ENCODE results near the gene ACOT11. TPM values are rescaled to one million over a fixed set of nuclear protein-coding genes. Genes with fewer than 3 reads are reported as not detected.
A peak's percentile ranks its signal among the peaks of the same experiment; 100 is the strongest.

ACOT11 gene
- polyA plus RNA-seq, 4 donors, result 2.9 to 14.4 (median 10.8) TPM

- no peak for DNase-seq (ENCODE audit: low read depth in 4 of 4, low spot score in 3 of 4)
Observed at GRCh38 chr1:54640863-54641836, 93.1 kb downstream of the ACOT11 start, which contains the start of gene MROH7. Gene MROH7 (plus strand): TSS chr1:54641786. CDS start chr1:54652927, 11,141 bp downstream.

GRCh38 chr1:54643736-54644135 is 95.7 kb downstream of the ACOT11 start:
- DNase-seq (ENCODE audit: low read depth in 4 of 4, low spot score in 3 of 4), result no peak

DNA sequence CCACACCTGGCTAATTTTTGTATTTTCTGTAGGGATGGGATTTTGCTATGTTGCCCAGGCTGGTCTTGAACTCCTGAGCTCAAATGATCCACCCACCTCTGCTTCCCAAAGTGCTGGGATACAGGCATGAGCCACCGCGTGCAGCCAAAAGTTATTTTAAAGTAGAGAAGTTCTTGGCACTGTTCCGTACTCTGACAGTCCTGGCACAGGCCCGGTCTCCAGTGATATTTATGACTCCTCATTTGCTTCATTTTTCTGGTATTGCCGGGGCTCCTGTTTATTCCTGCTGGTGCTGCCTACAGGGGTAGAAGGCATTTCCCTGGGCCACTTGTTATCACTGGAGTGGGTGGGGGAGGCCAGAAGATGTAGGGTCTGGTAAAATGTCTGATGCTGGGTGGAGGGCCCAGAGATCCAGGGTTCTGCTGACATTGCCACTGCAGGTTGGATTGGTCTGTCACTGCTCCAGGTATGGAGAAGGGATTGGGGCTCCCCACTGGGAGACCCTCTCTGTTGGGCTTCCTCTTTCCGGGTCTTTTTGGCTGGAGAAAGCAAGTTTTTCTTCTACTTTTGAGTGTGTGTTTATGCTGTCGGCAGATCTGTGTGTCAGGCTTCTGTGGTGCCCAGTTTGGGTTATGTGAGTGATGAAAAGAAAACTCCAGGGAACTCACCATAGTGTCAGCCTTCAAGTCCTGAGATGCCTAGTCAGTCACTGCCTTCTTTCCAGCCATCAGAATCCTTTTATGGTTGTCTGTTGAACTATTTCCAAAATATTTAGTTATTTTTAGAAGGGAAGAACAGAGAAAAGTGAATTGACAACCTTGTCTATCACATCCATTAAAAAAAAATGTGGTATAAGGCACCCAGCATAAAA is 98.0 kb downstream of the ACOT11 start:
- DNase-seq (ENCODE audit: low read depth in 4 of 4, low spot score in 3 of 4), result no peak

DNA sequence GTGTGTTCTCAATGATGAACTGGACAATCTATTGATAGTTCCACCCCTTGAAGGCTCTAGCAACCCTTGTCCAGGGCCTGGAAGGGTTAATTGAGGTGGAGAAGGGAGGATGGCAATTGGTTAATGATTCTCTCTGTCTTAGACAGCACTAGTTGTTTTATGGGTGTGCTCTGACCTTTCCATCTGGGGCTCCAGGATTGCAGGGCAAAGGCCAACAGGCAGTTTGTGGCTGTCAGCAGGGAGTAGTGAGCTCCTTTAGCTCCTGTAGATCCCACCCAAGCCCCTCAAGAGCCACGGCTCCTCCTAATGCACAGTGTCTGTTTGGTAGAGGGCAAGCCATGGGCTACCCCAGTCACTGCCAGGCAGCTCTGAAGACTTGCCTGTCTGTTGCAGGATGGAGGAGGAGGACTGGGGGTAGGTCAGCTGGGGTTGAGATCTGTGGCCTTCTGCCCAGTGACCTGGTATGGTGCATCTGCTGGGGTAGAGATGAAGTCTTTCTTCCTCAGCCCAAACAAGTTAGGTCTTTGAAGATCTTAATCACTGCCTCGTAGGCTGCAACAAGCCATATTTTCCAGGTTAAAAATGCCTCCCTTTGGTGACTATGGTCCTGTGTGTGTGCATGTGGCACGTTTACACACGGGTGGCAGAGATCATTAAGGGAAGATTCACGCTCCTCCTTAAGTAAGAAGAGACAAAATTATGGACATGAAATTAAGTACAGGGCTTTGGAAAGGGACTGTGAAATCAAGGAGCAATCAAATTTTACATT is 101.3 kb downstream of the ACOT11 start:
- DNase-seq (ENCODE audit: low read depth in 4 of 4, low spot score in 3 of 4), result peak in 2 of 4 donors; percentile 14 to 31

DNA sequence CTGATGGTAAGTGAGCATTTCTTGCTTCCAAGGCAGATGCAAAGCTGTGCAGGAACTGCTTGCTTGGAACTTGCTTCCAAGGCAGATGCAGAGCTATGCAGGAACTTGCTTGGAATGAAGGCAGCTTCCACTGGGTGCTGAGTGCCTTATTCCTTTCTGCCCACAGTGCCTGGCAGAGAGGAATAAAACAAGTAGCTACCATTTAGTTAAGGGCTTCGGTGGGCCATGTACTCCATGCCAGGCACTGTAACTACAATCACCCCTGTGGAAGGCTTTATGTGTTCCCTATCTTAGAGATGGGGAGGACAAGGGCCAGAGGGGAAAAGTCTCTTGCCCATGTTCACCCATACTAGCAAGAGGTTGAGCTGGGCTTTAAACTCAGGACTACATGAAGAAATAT is 101.9 kb downstream of the ACOT11 start:
- DNase-seq (ENCODE audit: low read depth in 4 of 4, low spot score in 3 of 4), result no peak

- no peak for DNase-seq (ENCODE audit: low read depth in 4 of 4, low spot score in 3 of 4)
Observed at GRCh38 chr1:54650417-54650816, 102.4 kb downstream of the ACOT11 start.

DNA sequence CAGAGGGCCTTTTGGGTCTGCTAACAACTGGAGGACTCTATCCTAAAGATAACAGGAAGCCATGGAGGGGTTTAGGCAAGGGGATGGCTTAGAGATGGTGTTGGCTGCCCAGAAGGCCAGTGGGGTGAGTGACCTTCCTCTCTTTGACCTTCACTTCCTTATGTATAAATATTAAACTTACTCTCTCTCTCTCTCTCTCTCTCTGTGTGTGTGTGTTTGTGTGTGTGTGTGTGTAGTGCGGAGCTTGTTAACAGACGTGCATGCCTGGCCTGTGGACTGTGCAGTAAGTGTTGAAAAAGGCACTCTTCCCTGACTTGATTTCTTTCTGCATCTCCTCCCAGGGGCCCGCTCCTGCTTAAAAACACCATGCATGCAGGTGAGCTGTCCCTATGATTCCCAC is 103.6 kb downstream of the ACOT11 start:
- DNase-seq (ENCODE audit: low read depth in 4 of 4, low spot score in 3 of 4), result no peak

DNA sequence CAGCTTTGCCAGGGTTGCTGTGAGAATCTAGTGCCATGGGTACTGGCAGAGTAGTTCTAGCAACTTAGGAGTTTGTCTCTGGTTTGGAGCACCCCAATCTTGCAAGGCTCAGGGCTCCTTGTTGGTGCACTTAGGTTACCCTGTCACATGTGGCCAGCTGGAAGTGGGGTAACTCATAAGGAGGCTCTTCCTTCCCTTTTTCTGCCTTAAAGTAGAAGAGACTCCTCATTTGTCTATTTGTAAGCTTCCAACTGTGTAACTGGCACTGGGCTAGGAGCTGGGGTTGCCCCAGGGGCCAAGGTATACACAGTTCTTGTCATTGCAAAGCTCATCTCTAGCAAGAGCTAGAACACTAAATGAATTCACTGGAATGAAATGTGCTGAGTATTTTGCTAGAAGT is 104.1 kb downstream of the ACOT11 start:
- no peak for DNase-seq (ENCODE audit: low read depth in 4 of 4, low spot score in 3 of 4)

DNA sequence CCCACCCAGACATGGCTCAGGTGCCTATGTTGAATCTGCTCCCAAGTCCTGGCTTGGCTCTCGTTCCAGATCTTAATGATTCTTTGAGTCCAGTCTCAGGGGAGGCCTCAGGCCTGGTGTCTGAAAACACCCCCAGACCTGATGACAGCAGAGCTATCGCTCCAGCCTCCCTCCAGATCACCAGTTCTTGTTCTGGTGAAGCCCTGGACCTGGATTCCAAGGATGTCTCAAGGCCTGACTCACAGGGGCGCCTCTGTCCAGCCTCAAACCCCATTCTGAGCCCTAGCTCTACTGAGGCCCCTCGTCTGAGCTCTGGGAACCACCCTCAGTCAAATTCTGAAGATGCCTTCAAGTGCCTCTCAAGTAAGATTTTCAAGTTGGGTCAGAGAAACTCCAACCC is 105.0 kb downstream of the ACOT11 start:
- DNase-seq (ENCODE audit: low read depth in 4 of 4, low spot score in 3 of 4), result no peak

- no peak for DNase-seq (ENCODE audit: low read depth in 4 of 4, low spot score in 3 of 4)
Observed at GRCh38 chr1:54658164-54658913, 110.3 kb downstream of the ACOT11 start.

Other genes with a start within 250 kb of the ACOT11 start
- 100 to 1,000 TPM; 117 to 130 (median 126) TPM for gene SSBP3, start 141.8 kb upstream of the ACOT11 start, polyA plus RNA-seq (ENCODE audit: insufficient read length in 4 of 4)
- gene FAM151A, start 75.3 kb downstream of the ACOT11 start, polyA plus RNA-seq (ENCODE audit: insufficient read length in 4 of 4), result 10 to 100 TPM in 3 of 4 donors, under 1 TPM in 1; 0.91 to 35.5 (median 21.3) TPM
- gene MROH7, start 93.6 kb downstream of the ACOT11 start, polyA plus RNA-seq (ENCODE audit: insufficient read length in 4 of 4), result 10 to 100 TPM in 1 of 4 donors, 1 to 10 TPM in 3; 1.9 to 13.4 (median 5.0) TPM
- gene TTC4, start 167.6 kb downstream of the ACOT11 start, polyA plus RNA-seq (ENCODE audit: insufficient read length in 4 of 4), result 10 to 100 TPM; 27.6 to 38.7 (median 36.9) TPM
- 10 to 100 TPM in 1 of 4 donors, 1 to 10 TPM in 3; 4.6 to 10.9 (median 9.5) TPM for gene PARS2, start 216.3 kb downstream of the ACOT11 start, polyA plus RNA-seq (ENCODE audit: insufficient read length in 4 of 4)